ENCODE measurements around the gene TIMP2.

The TIMP2 gene

GRCh38 chr17:78962345-78962983 is 37.3 kb upstream of the TIMP2 start:
- Mint-ChIP-seq H3K4me3 (no peak overlapping the region), H3K4me1 (ENCODE audit: low read depth) (no peaks in the 10 kb centered on the region), H3K9me3 (ENCODE audit: low read depth) (no peaks in the 10 kb centered on the region), H3K27me3 (no peaks in the 10 kb centered on the region), H3K27ac (no peak overlapping the region), H3K36me3 (no peaks in the 10 kb centered on the region)

DNA sequence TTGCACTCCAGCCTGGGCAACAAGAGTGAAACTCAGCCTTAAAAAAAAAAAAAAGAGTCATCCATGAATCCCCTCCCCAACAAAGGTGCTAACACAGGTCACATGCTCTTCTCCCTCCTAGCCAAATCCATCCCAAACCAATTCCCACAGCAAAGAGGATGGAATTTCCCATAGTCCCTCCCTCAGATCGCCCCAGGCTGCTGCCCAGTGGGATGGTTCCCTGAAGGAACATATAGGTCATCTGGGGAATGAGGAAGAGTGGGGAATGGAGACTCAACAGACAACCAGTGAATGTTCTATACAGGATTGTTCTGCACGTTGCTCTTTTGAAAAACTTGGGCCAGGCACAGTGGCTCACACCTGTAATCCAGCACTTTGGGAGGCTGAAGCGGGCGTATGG is 36.4 kb upstream of the TIMP2 start:
- no peaks in the 10 kb centered on the region for H3K4me1 Mint-ChIP-seq (ENCODE audit: low read depth)
- no peaks in the 10 kb centered on the region for H3K9me3 Mint-ChIP-seq (ENCODE audit: low read depth)
- H3K27me3 Mint-ChIP-seq: no peaks in the 10 kb centered on the region
- no peak overlapping the region for H3K27ac Mint-ChIP-seq
- no peaks in the 10 kb centered on the region for H3K36me3 Mint-ChIP-seq
- no peak overlapping the region for H3K4me3 Mint-ChIP-seq

DNA sequence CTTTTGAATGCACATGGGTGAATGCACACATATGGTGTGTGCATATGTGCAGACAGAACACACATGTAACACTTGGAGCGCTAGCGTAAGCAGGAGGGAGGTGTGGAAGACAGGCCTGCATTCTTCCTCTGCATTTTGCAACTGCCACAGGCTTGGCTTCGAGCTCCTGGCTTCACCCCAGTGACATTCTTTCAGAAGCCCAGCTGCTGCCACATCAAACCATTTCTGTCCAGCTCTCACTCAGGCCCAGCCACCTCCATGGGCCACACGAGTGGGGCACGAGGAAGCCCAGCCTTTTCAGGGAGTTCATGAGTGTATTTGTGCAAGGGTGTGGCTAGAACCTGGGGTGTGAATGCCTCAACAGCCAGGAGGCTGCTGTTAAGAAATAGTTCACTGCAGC is 35.7 kb upstream of the TIMP2 start:
- no peak overlapping the region for H3K4me3 Mint-ChIP-seq
- no peaks in the 10 kb centered on the region for H3K27me3 Mint-ChIP-seq
- no peaks in the 10 kb centered on the region for H3K4me1 Mint-ChIP-seq (ENCODE audit: low read depth)
- no peaks in the 10 kb centered on the region for H3K9me3 Mint-ChIP-seq (ENCODE audit: low read depth)
- H3K27ac Mint-ChIP-seq: no peak overlapping the region
- H3K36me3 Mint-ChIP-seq: no peaks in the 10 kb centered on the region

GRCh38 chr17:78959803-78960202 is 34.6 kb upstream of the TIMP2 start:
- H3K27me3 Mint-ChIP-seq: no peaks in the 10 kb centered on the region
- H3K9me3 Mint-ChIP-seq (ENCODE audit: low read depth): no peaks in the 10 kb centered on the region
- no peak overlapping the region for H3K27ac Mint-ChIP-seq
- H3K36me3 Mint-ChIP-seq: no peaks in the 10 kb centered on the region
- H3K4me1 Mint-ChIP-seq (ENCODE audit: low read depth): no peaks in the 10 kb centered on the region
- H3K4me3 Mint-ChIP-seq: no peak overlapping the region

DNA sequence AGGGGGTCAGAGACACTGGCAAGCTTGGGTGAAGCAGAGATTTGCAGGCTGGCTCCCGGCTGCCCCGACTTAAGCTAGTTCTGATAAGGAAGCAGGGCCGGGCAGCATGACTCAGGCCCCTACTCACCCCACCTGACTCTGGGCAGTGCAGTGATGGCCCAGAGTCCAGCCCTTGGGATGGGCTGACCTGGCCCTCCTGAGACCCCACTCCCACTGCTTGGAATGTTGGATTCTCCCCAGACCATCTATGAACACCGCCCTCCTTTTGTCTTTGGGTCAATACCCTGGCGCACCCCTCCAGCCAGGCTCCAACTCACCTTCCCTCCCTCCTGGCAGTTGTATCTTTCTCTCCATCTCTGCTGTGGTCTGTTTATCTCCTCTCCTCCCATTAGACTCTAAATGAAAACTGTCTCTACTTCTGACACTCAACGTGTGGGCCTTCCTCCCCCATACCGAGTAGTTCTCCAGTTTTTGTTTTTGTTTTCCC is 33.5 kb upstream of the TIMP2 start:
- no peak overlapping the region for H3K4me3 Mint-ChIP-seq
- no peaks in the 10 kb centered on the region for H3K4me1 Mint-ChIP-seq (ENCODE audit: low read depth)
- H3K9me3 Mint-ChIP-seq (ENCODE audit: low read depth): no peaks in the 10 kb centered on the region
- H3K36me3 Mint-ChIP-seq: no peaks in the 10 kb centered on the region
- H3K27ac Mint-ChIP-seq: no peak overlapping the region
- H3K27me3 Mint-ChIP-seq: no peaks in the 10 kb centered on the region

DNA sequence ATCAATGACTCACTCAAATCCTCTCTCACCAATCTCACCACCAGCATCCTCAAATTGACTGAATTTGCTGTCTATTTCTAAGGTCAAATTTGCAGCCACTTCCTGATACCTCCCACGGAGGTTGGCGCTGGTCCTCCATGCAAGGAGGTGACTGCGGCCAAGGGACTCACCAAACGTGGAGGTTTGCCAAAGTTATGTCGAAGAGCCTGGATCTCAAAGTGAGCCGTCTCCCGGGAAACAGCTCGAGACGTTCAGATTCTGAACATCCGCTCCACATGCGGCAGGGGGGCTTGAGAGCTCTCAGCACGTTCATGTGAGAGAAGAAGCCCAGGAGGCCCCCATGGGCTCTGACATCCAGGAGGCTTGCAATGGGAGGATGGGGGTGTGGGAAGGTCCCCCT is 31.9 kb upstream of the TIMP2 start:
- no peak overlapping the region for H3K27ac Mint-ChIP-seq
- H3K4me1 Mint-ChIP-seq (ENCODE audit: low read depth): no peaks in the 10 kb centered on the region
- no peaks in the 10 kb centered on the region for H3K36me3 Mint-ChIP-seq
- no peaks in the 10 kb centered on the region for H3K9me3 Mint-ChIP-seq (ENCODE audit: low read depth)
- no peak overlapping the region for H3K4me3 Mint-ChIP-seq
- no peaks in the 10 kb centered on the region for H3K27me3 Mint-ChIP-seq

- Mint-ChIP-seq H3K36me3 (peaks cover under 1% of the 10 kb centered on the region), H3K27ac (no peak overlapping the region), H3K4me1 (ENCODE audit: low read depth) (no peaks in the 10 kb centered on the region), H3K9me3 (ENCODE audit: low read depth) (no peaks in the 10 kb centered on the region), H3K27me3 (no peaks in the 10 kb centered on the region), H3K4me3 (no peak overlapping the region)
Observed at GRCh38 chr17:78956254-78956653, 31.1 kb upstream of the TIMP2 start.

DNA sequence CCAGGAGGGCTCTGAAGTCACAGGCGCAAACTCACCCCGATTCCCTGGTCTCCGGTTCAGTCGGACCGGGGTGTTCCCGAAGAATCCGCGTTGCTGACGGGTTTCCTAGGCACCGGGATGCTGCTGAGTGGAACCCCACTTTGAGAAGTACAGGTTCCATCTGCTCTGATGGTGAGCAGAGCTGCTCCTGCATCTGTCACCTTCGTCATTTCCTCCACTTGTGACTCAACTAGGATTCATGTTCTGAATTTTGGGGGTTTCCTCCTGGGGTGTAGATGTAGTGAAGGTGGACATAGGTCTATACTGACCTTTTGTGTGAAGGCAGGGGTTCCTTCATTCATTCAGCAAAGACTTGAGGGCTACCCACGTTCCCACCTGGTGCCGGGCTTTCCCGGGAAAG is 29.5 kb upstream of the TIMP2 start:
- Mint-ChIP-seq H3K9me3 (ENCODE audit: low read depth) (peaks cover 4% of the 10 kb centered on the region), H3K27me3 (no peaks in the 10 kb centered on the region), H3K4me1 (ENCODE audit: low read depth) (no peaks in the 10 kb centered on the region), H3K27ac (no peak overlapping the region), H3K36me3 (peaks cover 2% of the 10 kb centered on the region), H3K4me3 (no peak overlapping the region)

- H3K27ac Mint-ChIP-seq: no peak overlapping the region
- peaks cover 2% of the 10 kb centered on the region for H3K36me3 Mint-ChIP-seq
- peaks cover 4% of the 10 kb centered on the region for H3K9me3 Mint-ChIP-seq (ENCODE audit: low read depth)
- H3K4me3 Mint-ChIP-seq: no peak overlapping the region
- H3K4me1 Mint-ChIP-seq (ENCODE audit: low read depth): no peaks in the 10 kb centered on the region
- H3K27me3 Mint-ChIP-seq: no peaks in the 10 kb centered on the region
Observed at GRCh38 chr17:78953356-78954350, 28.5 kb upstream of the TIMP2 start.

- peaks cover 2% of the 10 kb centered on the region for H3K36me3 Mint-ChIP-seq
- H3K27me3 Mint-ChIP-seq: no peaks in the 10 kb centered on the region
- H3K9me3 Mint-ChIP-seq (ENCODE audit: low read depth): peaks cover 4% of the 10 kb centered on the region
- no peak overlapping the region for H3K27ac Mint-ChIP-seq
- no peak overlapping the region for H3K4me3 Mint-ChIP-seq
- H3K4me1 Mint-ChIP-seq (ENCODE audit: low read depth): no peaks in the 10 kb centered on the region
Observed at GRCh38 chr17:78952706-78953105, 27.5 kb upstream of the TIMP2 start.

DNA sequence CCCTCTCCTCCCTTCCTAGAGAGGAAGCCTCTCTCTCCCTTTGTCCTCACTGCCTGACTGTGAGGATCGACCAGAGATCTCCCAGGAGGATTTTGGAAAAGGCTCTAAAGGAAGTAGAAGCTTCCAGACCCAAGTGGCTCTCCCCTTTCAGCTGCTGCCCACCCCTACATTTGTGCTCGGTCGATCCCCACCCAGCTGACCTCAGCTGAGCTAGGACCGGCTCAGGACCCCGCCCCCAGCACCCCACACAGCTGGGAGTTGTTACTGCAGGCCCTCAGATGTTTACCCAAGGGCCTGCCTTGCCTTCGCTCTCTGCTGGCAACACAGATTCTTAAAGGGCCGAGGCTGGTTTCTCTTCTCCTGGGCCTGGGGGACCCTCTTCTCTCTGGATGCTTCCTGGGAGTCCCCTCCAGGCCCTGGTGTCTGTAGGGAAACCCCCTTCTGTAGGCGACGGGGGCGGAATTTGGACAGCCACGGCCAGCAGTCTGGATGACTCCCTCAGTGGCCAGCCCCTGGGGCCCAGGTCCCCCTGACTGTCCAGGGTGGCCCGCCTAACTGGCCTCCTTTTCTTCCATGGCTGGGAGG is 26.9 kb upstream of the TIMP2 start:
- Mint-ChIP-seq H3K4me1 (ENCODE audit: low read depth) (no peaks in the 10 kb centered on the region), H3K36me3 (peaks cover 2% of the 10 kb centered on the region), H3K4me3 (no peak overlapping the region), H3K27ac (no peak overlapping the region), H3K9me3 (ENCODE audit: low read depth) (peaks cover 4% of the 10 kb centered on the region), H3K27me3 (no peaks in the 10 kb centered on the region)

DNA sequence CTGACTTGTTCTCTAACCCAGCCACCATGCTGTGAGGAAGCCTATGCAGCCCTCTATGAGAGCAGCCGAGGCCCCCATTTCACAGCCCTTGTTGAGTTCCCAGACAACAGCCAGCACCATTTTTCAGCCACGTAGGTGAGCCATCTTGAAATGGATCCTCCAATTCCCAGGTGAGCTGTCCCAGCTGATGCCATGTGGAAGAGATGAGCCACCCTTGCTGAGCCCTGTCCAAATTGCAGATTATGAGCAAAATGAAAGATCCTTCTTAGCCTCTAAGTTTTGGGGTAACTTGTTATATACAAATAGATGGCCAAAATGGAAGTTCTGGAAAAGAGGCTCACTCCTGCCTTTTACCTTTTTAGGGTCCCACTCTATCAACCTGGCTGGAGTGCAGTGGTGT is 25.7 kb upstream of the TIMP2 start:
- Mint-ChIP-seq H3K27ac (no peak overlapping the region), H3K36me3 (peaks cover 2% of the 10 kb centered on the region), H3K9me3 (ENCODE audit: low read depth) (peaks cover 4% of the 10 kb centered on the region), H3K27me3 (no peaks in the 10 kb centered on the region), H3K4me3 (no peak overlapping the region), H3K4me1 (ENCODE audit: low read depth) (no peaks in the 10 kb centered on the region)

- Mint-ChIP-seq H3K4me3 (no peak overlapping the region), H3K36me3 (peaks cover 2% of the 10 kb centered on the region), H3K4me1 (ENCODE audit: low read depth) (no peaks in the 10 kb centered on the region), H3K9me3 (ENCODE audit: low read depth) (peaks cover 4% of the 10 kb centered on the region), H3K27ac (no peak overlapping the region), H3K27me3 (no peaks in the 10 kb centered on the region)
Observed at GRCh38 chr17:78947235-78948149, 22.3 kb upstream of the TIMP2 start.

DNA sequence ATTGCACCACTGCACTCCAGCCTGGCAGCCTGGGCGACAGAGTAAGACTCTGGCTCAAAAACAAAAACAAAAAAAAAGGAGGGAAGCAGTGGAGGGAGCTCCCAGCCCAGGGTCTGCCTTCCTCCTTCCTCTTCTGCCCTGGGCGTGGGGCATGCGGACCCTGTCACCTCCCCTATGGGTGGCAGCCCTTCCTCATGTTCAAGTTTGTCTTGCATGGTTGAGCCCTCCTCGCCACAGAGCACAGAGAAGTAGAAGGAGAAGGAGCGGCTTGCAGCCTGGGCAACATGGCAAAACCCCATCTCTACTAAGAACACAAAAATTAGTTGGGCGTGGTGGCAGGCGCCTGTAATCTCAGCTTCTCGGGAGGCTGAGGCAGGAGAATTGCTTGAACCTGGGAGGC is 21.4 kb upstream of the TIMP2 start:
- Mint-ChIP-seq H3K27me3 (no peaks in the 10 kb centered on the region), H3K36me3 (peaks cover 2% of the 10 kb centered on the region), H3K4me3 (no peak overlapping the region), H3K27ac (no peak overlapping the region), H3K9me3 (ENCODE audit: low read depth) (peaks cover 4% of the 10 kb centered on the region), H3K4me1 (ENCODE audit: low read depth) (no peaks in the 10 kb centered on the region)
